ENCODE results near the gene JPH2.

DNA sequence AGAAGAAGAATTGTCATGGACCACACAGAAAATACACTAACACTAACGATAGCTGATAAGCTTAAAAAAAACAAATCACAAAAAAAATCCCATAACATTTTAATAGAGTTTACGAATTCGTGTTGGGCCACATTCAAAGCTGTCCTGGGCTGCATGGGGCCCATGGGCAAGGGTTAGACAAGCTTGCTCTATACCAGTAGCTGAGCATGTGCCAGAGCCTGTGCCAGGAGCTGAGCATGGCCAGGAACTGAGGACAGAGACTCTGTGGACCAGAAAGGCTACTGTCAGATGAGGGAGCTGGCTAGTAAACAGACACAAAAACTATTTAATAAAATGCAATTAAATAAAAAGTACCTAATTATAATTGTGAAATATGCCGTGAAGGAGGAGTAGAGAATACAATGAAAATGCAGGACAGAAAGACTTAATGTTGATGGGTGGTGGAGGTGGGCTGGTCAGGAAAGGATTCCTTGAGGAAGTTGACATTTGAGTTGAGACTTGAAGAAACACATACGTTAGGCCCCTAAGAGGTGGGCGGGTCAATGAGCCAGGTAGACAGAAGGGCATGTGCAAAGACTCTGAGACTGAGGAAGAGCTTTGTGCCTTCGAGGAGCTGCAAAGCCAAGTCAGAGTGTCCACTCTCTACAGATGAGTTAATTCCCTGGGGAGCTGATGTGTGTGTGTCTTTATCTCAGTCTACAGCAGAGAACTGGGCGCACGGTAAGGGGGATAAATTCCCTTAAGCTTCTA, 66.1 kb downstream of the JPH2 start:
- TF ChIP-seq, protein P1, sequence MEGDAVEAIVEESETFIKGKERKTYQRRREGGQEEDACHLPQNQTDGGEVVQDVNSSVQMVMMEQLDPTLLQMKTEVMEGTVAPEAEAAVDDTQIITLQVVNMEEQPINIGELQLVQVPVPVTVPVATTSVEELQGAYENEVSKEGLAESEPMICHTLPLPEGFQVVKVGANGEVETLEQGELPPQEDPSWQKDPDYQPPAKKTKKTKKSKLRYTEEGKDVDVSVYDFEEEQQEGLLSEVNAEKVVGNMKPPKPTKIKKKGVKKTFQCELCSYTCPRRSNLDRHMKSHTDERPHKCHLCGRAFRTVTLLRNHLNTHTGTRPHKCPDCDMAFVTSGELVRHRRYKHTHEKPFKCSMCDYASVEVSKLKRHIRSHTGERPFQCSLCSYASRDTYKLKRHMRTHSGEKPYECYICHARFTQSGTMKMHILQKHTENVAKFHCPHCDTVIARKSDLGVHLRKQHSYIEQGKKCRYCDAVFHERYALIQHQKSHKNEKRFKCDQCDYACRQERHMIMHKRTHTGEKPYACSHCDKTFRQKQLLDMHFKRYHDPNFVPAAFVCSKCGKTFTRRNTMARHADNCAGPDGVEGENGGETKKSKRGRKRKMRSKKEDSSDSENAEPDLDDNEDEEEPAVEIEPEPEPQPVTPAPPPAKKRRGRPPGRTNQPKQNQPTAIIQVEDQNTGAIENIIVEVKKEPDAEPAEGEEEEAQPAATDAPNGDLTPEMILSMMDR (IDR thresholded peaks at IDR 0.05), result no peak
- TF ChIP-seq ZFX (IDR thresholded peaks at IDR 0.05; ENCODE audit: borderline replicate concordance), result no peak

All from 22Rv1 (cell line).